Activated CD8-positive, alpha-beta T cell treated with anti-CD3 and anti-CD28 coated beads, Interleukin-2, amount 10 ng/mL, durations not matched to agents 7 days and 5 days (primary cell): ENCODE measurements around the gene FGR. TPM values are rescaled to one million over a fixed set of nuclear protein-coding genes. Genes with fewer than 3 reads are reported as not detected.
"Not testable (repeated sequence)": the region's sequence is repeated elsewhere in the genome, so short reads cannot be mapped to it uniquely, and the experiment has no call there.

ENCODE experiments used
- ATAC-seq: fragments of 150-1000 bp; cut with Tn5 transposase; one replicate; pipeline ENCODE4 v1.10.0; 2021; ENCODE audit warnings: moderate library complexity
- CTCF ChIA-PET: fragments of 350-600 bp; sonication (Branson Sonifier 250); formaldehyde crosslinking; loops from one replicate; lab custom pipeline; 2021; ENCODE audit warnings: antibody characterized with exemption; lab: Charles Lee
- POLR2A ChIA-PET: fragments of 350-600 bp; sonication (Branson Sonifier 250); formaldehyde crosslinking; loops from one replicate; lab custom pipeline; 2021; ENCODE audit warnings: antibody characterized with exemption; lab: Charles Lee
- DNase-seq: peaks from one replicate; pipeline ENCODE4 v3.0.0-alpha.2; 2020
- H3K27ac Mint-ChIP-seq: one replicate; pipeline ENCODE4 v1.8.0; 2021; ENCODE audit warnings: mild to moderate bottlenecking, mixed read lengths
- H3K27me3 Mint-ChIP-seq: one replicate; pipeline ENCODE4 v1.8.0; 2021; ENCODE audit warnings: low read depth, mixed read lengths
- H3K36me3 Mint-ChIP-seq: one replicate; pipeline ENCODE4 v1.8.0; 2021; ENCODE audit warnings: low read depth, mixed read lengths
- H3K4me1 Mint-ChIP-seq: one replicate; pipeline ENCODE4 v1.8.0; 2021; ENCODE audit warnings: low read depth, mixed read lengths
- H3K4me3 Mint-ChIP-seq: one replicate; pipeline ENCODE4 v1.8.0; 2021; ENCODE audit warnings: mild to moderate bottlenecking, mixed read lengths
- H3K9me3 Mint-ChIP-seq: one replicate; pipeline ENCODE4 v1.8.0; 2022; ENCODE audit warnings: mixed read lengths; ENCODE audit not compliant: insufficient read depth
- total RNA-seq, 2 experiments: library from RNA; stranded (reverse); gene quantifications; one replicate each; pipeline ENCODE4 v1.2.3, GENCODE V29; 2021

FGR gene
- total RNA-seq, 2 experiments from 2014 or later: 0.08 to 0.21 TPM

- H3K27ac Mint-ChIP-seq: no peak overlapping the region
- H3K4me1 Mint-ChIP-seq: peaks cover 22% of the 10 kb centered on the region
- POLR2A ChIA-PET: interaction anchor here (0.8 kb wide), 1 partner anchor 14 kb away, joined by 3 read pairs; no protein-coding TSS in a partner anchor
- no peak for DNase-seq
- H3K27me3 Mint-ChIP-seq: no peaks in the 10 kb centered on the region
- ATAC-seq: no peak
- no peaks in the 10 kb centered on the region for H3K9me3 Mint-ChIP-seq
- H3K4me3 Mint-ChIP-seq: no peak overlapping the region
- CTCF ChIA-PET: interaction anchor here (1.2 to 2.9 kb wide), 5 partner anchors 14 to 30 kb away, joined by 3 to 22 read pairs (median 5); no protein-coding TSS in a partner anchor
- H3K36me3 Mint-ChIP-seq: no peaks in the 10 kb centered on the region
Measured at GRCh38 chr1:27648602-27649305, 13.8 kb upstream of the FGR start.

GRCh38 chr1:27647328-27647727 is 12.3 kb upstream of the FGR start:
- H3K9me3 Mint-ChIP-seq: no peaks in the 10 kb centered on the region
- POLR2A ChIA-PET: no interaction called here
- no peak overlapping the region for H3K27ac Mint-ChIP-seq
- H3K27me3 Mint-ChIP-seq: no peaks in the 10 kb centered on the region
- H3K4me1 Mint-ChIP-seq: peaks cover 28% of the 10 kb centered on the region
- CTCF ChIA-PET: interaction anchor here (0.8 to 2.0 kb wide), 3 partner anchors 15 to 91 kb away, joined by 3 to 18 read pairs (median 3); no protein-coding TSS in a partner anchor
- DNase-seq (no peak), ATAC-seq (no peak)
- no peaks in the 10 kb centered on the region for H3K36me3 Mint-ChIP-seq
- H3K4me3 Mint-ChIP-seq: no peak overlapping the region

- no peaks in the 10 kb centered on the region for H3K9me3 Mint-ChIP-seq
- CTCF ChIA-PET: interaction anchor here (1.3 to 2.0 kb wide), 2 partner anchors 16 to 23 kb away, joined by 5 to 18 read pairs; no protein-coding TSS in a partner anchor
- H3K27ac Mint-ChIP-seq: no peak overlapping the region
- POLR2A ChIA-PET: interaction anchor here (1.0 kb wide), 1 partner anchor 16 kb away, joined by 6 read pairs; no protein-coding TSS in a partner anchor
- H3K4me1 Mint-ChIP-seq: peaks cover 28% of the 10 kb centered on the region
- DNase-seq (no peak), ATAC-seq (no peak)
- no peaks in the 10 kb centered on the region for H3K27me3 Mint-ChIP-seq
- H3K4me3 Mint-ChIP-seq: no peak overlapping the region
- H3K36me3 Mint-ChIP-seq: no peaks in the 10 kb centered on the region
Measured at GRCh38 chr1:27646676-27647075, 11.7 kb upstream of the FGR start.

- H3K27me3 Mint-ChIP-seq: no peaks in the 10 kb centered on the region
- ATAC-seq (no peak), DNase-seq (no peak)
- no peaks in the 10 kb centered on the region for H3K9me3 Mint-ChIP-seq
- no peak overlapping the region for H3K27ac Mint-ChIP-seq
- ChIA-PET POLR2A (interaction anchor here (0.6 to 1.0 kb wide), 3 partner anchors 14 to 129 kb away, joined by 3 read pairs; no protein-coding TSS in a partner anchor), CTCF (interaction anchor here (0.7 to 2.8 kb wide), 7 partner anchors 14 to 191 kb away, joined by 3 to 57 read pairs (median 6); no protein-coding TSS in a partner anchor)
- no peaks in the 10 kb centered on the region for H3K36me3 Mint-ChIP-seq
- peaks cover 17% of the 10 kb centered on the region for H3K4me1 Mint-ChIP-seq
- no peak overlapping the region for H3K4me3 Mint-ChIP-seq
Measured at GRCh38 chr1:27645071-27645415, 10.1 kb upstream of the FGR start.

- POLR2A ChIA-PET: interaction anchor here (0.6 to 1.0 kb wide), 3 partner anchors 14 to 130 kb away, joined by 3 read pairs; no protein-coding TSS in a partner anchor
- no peak for ATAC-seq
- Mint-ChIP-seq H3K4me3 (no peak overlapping the region), H3K9me3 (no peaks in the 10 kb centered on the region), H3K27me3 (no peaks in the 10 kb centered on the region), H3K36me3 (no peaks in the 10 kb centered on the region), H3K4me1 (peaks cover 17% of the 10 kb centered on the region), H3K27ac (no peak overlapping the region)
- no peak for DNase-seq
- CTCF ChIA-PET: interaction anchor here (0.7 to 2.8 kb wide), 9 partner anchors 14 to 191 kb away, joined by 3 to 57 read pairs (median 6); no protein-coding TSS in a partner anchor
Measured at GRCh38 chr1:27644369-27645070, 9.5 kb upstream of the FGR start.

GRCh38 chr1:27643600-27644368 is 8.8 kb upstream of the FGR start:
- H3K4me3 Mint-ChIP-seq: no peak overlapping the region
- no peaks in the 10 kb centered on the region for H3K36me3 Mint-ChIP-seq
- ChIA-PET CTCF (interaction anchor here (1.0 to 2.8 kb wide), 8 partner anchors 15 to 192 kb away, joined by 3 to 57 read pairs (median 6); no protein-coding TSS in a partner anchor), POLR2A (interaction anchor here (1.0 kb wide), 1 partner anchor 15 kb away, joined by 3 read pairs; no protein-coding TSS in a partner anchor)
- no peaks in the 10 kb centered on the region for H3K9me3 Mint-ChIP-seq
- DNase-seq (peak; percentile 76), ATAC-seq (peak; percentile 97)
- no peaks in the 10 kb centered on the region for H3K27me3 Mint-ChIP-seq
- H3K4me1 Mint-ChIP-seq: peaks cover 22% of the 10 kb centered on the region
- H3K27ac Mint-ChIP-seq: no peak overlapping the region

GRCh38 chr1:27640514-27640913 is 5.5 kb upstream of the FGR start:
- peaks cover 41% of the 10 kb centered on the region for H3K4me1 Mint-ChIP-seq
- H3K27me3 Mint-ChIP-seq, ATAC-seq, H3K36me3 Mint-ChIP-seq, DNase-seq, H3K27ac Mint-ChIP-seq, H3K4me3 Mint-ChIP-seq, H3K9me3 Mint-ChIP-seq: not testable (repeated sequence)
- POLR2A ChIA-PET: interaction anchor here (1.3 kb wide), 1 partner anchor 22 kb away, joined by 4 read pairs; no protein-coding TSS in a partner anchor
- CTCF ChIA-PET: interaction anchor here (1.2 to 2.9 kb wide), 3 partner anchors 9 to 32 kb away, joined by 5 to 19 read pairs (median 8); no protein-coding TSS in a partner anchor

GRCh38 chr1:27638805-27639204 is 3.8 kb upstream of the FGR start:
- Mint-ChIP-seq H3K27me3 (no peaks in the 10 kb centered on the region), H3K9me3 (no peaks in the 10 kb centered on the region), H3K36me3 (no peaks in the 10 kb centered on the region), H3K4me1 (peaks cover 43% of the 10 kb centered on the region), H3K4me3 (no peak overlapping the region), H3K27ac (no peak overlapping the region)
- ATAC-seq: no peak
- CTCF ChIA-PET: interaction anchor here (0.5 to 1.8 kb wide), 7 partner anchors 10 to 33 kb away, joined by 3 to 6 read pairs (median 4); partner anchors contain the start of gene IFI6
- POLR2A ChIA-PET: interaction anchor here (0.7 to 1.5 kb wide), 3 partner anchors 19 to 24 kb away, joined by 3 to 4 read pairs (median 3); no protein-coding TSS in a partner anchor
- no peak for DNase-seq

- ATAC-seq (no peak), DNase-seq (no peak)
- H3K36me3 Mint-ChIP-seq: no peaks in the 10 kb centered on the region
- ChIA-PET POLR2A (interaction anchor here (0.9 to 1.5 kb wide), 3 partner anchors 20 to 25 kb away, joined by 3 to 4 read pairs (median 3); no protein-coding TSS in a partner anchor), CTCF (interaction anchor here (0.9 to 1.8 kb wide), 7 partner anchors 9 to 33 kb away, joined by 3 to 6 read pairs (median 4); partner anchors contain the start of gene IFI6)
- H3K27ac Mint-ChIP-seq: no peak overlapping the region
- no peaks in the 10 kb centered on the region for H3K27me3 Mint-ChIP-seq
- H3K9me3 Mint-ChIP-seq: no peaks in the 10 kb centered on the region
- no peak overlapping the region for H3K4me3 Mint-ChIP-seq
- H3K4me1 Mint-ChIP-seq: peaks cover 43% of the 10 kb centered on the region
Measured at GRCh38 chr1:27638047-27638734, 3.2 kb upstream of the FGR start.

- CTCF ChIA-PET: no interaction called here
- H3K27ac Mint-ChIP-seq: no peak overlapping the region
- H3K27me3 Mint-ChIP-seq: no peaks in the 10 kb centered on the region
Measured at GRCh38 chr1:27635396-27636142, 584 bp upstream of the FGR start.

More at GRCh38 chr1:27635396-27636142, 584 bp upstream of the FGR start:
- ATAC-seq (no peak), DNase-seq (peak; percentile 20)
- POLR2A ChIA-PET: interaction anchor here (0.6 kb wide), 1 partner anchor 28 kb away, joined by 4 read pairs; no protein-coding TSS in a partner anchor
- Mint-ChIP-seq H3K9me3 (no peaks in the 10 kb centered on the region), H3K4me1 (peaks cover 69% of the 10 kb centered on the region), H3K36me3 (no peaks in the 10 kb centered on the region), H3K4me3 (no peak overlapping the region)
